ENCODE data around the gene GOLPH3.
"Not testable (repeated sequence)": the region's sequence is repeated elsewhere in the genome, so short reads cannot be mapped to it uniquely, and the experiment has no call there.

GOLPH3 gene

DNA sequence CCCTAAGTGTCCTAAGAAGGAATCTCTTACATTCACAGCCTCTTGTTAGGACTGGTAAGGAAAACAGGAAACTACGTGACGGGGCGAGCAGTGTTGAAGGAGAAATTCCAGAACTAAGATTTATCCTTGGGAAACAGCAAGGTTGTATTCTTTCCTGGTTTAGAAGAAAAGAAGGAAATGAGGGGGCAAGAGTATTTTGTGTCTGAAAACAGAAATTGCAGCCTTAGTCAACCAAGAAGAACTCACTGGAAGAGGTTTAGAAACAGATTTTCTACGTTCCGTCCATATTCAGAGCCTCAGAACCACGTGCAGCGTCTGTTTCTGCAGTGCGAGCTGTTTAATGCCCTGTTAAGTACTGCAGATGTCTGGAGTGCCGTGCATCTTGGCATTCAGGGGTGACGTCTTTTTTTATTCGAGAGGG, 75.2 kb downstream of the GOLPH3 start:
- no peak for DNase-seq (ENCODE audit: low read depth)

DNA sequence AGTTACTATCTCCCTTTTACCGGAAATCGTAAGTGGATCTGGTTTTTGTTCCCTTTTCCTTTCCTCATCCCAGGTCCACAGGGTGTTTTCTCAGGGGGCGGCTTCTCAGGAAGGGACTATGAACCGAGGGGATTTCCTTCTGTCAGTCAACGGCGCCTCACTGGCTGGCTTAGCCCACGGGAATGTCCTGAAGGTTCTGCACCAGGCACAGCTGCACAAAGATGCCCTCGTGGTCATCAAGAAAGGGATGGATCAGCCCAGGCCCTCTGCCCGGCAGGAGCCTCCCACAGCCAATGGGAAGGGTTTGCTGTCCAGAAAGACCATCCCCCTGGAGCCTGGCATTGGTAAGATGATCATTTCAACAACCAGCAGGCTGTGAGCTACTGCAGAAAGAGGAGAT, 75.8 kb downstream of the GOLPH3 start:
- DNase-seq (ENCODE audit: low read depth), result peak; percentile 22

DNA sequence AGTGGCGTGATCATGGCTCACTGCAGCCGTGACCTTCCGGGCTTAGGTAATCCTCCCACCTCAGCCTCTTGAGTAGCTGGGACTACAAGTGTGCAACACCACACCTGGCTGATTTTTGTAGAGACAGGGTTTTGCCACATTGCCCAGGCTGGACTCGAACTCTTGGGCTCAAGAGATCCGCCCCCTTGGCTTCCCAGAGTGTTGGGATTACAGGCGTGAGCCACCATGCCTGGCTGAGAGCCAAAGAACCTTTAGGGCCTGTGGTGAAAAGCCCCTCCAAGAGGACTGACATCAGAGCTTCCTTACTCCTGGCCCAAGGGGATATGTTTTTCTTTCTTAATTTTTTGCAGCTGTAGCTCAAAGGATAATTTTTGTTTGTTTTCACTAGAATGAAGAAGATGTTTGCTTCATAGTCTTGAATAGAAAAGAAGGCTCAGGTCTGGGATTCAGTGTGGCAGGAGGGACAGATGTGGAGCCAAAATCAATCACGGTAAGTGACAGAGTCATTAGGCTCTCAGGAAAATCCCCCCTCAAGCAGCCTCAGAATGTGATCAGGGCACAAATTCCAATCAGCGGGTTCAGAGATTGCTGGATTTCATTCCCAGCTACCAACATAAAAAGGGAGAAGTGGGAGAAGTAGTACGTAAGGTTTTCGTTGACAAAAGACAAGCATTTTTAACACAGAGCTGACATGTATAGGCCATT, 77.1 kb downstream of the GOLPH3 start:
- no peak for DNase-seq (ENCODE audit: low read depth)

DNA sequence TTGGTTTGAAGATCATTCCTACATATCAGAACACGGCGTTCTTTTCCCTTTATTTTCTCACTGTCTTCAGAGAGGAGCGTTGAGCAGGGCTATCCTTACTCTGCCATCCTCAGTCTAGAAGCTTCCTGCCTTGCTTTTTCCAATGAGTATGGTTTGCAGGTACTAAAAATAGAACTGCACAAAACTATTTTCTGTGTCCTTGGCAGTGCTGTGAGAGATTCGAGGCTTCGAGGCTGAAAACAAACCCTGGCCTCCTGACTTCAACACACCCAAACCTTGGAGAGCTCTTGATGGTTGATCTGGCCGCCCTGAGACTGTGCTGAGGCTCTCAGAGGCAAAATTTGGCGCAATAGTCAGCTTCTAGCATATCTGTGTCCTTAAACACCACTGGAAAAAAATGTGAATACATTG, 78.9 kb downstream of the GOLPH3 start:
- no peak for DNase-seq (ENCODE audit: low read depth)

DNA sequence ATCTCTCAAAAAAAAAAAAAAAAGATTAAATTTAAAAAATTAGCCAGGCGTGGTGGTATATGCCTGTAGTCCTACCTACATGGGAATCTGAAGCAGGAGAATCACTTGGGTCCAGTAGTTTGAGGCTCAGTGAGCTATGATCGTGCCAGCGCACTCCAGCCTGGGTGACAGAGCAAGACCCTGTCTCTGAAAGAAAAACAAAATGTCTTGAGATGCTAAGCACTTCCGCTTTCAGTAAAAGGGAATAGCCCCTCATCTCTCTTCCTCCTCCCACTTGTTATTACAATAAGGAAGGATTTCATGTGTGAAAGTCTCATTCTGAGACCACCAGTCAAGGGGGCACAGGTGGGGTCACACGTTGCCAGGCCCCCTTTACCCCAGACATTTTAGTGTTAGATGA, 79.4 kb downstream of the GOLPH3 start:
- DNase-seq (ENCODE audit: low read depth), result no peak

DNA sequence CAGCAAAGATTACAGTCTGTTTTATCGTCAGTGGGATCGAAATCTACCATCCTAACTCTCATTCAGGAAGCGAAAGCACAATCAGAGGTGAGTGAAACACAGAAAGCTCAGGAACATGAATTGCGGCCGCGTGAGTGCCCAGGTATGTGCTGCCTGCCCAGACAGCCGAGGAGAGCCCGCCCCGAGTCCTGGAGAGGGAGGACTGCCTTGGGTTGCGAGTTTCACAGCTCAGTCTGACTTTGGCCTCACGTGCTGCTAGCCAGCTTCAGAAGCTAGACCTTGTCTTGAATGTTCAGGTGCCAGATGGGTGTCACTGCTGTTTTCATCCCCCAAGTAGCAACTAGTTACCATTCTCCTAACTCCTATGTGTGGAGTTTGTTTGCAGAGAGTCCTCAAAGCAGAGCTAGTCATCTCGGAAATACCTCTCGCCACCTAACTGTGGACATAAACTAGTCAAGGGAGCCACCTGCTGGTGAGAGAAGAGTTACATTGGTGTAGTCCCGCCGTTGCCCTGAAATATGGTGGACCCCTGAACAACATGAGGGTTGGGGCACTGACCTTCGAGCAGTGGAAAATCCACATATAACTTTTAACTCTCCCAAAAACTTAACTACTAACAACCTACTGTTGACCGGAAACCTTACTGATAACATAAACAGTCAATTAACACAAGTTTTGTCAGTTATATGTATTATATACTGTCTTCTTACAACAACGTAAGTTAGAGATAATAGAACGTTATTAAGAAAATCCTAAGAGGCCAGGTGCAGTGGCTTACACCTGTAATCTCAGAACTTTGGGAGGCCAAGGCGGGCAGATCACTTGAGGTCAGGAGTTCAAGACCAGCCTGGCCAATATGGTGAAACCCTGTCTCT, 80.9 kb downstream of the GOLPH3 start:
- peak; percentile 77 for DNase-seq (ENCODE audit: low read depth)

DNA sequence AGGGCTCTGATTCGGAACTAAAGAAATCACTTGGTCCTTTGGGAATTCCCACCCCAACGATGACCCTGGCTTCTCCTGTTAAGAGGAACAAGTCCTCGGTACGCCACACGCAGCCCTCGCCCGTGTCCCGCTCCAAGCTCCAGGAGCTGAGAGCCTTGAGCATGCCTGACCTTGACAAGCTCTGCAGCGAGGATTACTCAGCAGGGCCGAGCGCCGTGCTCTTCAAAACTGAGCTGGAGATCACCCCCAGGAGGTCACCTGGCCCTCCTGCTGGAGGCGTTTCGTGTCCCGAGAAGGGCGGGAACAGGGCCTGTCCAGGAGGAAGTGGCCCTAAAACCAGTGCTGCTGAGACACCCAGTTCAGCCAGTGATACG, 83.4 kb downstream of the GOLPH3 start:
- DNase-seq (ENCODE audit: low read depth), result no peak

DNA sequence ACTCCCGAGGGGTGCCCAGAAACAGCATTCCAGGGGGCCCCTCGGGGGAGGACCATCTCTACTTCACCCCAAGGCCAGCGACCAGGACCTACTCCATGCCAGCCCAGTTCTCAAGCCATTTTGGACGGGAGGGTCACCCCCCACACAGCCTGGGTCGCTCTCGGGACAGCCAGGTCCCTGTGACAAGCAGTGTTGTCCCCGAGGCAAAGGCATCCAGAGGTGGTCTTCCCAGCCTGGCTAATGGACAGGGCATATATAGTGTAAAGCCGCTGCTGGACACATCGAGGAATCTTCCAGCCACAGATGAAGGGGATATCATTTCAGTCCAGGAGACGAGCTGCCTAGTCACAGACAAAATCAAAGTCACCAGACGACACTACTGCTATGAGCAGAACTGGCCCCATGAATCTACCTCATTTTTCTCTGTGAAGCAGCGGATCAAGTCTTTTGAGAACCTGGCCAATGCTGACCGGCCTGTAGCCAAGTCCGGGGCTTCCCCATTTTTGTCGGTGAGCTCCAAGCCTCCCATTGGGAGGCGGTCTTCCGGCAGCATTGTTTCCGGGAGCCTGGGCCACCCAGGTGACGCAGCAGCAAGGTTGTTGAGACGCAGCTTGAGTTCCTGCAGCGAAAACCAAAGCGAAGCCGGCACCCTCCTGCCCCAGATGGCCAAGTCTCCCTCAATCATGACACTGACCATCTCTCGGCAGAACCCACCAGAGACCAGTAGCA, 83.9 kb downstream of the GOLPH3 start:
- DNase-seq (ENCODE audit: low read depth), result no peak

DNA sequence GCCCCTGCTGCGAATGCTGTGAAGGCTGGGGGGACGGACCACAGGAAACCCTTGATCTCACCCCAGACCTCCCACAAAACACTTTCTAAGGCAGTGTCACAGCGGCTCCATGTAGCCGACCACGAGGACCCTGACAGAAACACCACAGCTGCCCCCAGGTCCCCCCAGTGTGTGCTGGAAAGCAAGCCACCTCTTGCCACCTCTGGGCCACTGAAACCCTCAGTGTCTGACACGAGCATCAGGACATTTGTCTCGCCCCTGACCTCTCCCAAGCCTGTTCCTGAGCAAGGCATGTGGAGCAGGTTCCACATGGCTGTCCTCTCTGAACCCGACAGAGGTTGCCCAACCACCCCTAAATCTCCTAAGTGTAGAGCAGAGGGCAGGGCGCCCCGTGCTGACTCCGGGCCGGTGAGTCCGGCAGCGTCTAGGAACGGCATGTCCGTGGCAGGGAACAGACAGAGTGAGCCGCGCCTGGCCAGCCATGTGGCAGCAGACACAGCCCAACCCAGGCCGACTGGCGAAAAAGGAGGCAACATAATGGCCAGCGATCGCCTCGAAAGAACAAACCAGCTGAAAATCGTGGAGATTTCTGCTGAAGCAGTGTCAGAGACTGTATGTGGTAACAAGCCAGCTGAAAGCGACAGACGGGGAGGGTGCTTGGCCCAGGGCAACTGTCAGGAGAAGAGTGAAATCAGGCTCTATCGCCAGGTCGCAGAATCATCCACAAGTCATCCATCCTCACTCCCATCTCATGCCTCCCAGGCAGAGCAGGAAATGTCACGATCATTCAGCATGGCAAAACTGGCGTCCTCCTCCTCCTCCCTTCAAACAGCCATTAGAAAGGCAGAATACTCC, 84.7 kb downstream of the GOLPH3 start:
- DNase-seq (ENCODE audit: low read depth), result no peak

DNA sequence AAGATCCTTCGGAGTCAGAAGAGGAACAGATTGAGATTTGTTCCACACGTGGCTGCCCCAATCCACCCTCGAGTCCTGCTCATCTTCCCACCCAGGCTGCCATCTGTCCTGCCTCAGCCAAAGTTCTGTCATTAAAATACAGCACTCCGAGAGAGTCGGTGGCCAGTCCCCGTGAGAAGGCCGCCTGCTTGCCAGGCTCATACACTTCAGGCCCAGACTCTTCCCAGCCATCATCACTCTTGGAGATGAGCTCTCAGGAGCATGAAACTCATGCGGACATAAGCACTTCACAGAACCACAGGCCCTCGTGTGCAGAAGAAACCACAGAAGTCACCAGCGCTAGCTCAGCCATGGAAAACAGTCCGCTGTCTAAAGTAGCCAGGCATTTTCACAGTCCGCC, 85.9 kb downstream of the GOLPH3 start:
- DNase-seq (ENCODE audit: low read depth), result no peak

DNA sequence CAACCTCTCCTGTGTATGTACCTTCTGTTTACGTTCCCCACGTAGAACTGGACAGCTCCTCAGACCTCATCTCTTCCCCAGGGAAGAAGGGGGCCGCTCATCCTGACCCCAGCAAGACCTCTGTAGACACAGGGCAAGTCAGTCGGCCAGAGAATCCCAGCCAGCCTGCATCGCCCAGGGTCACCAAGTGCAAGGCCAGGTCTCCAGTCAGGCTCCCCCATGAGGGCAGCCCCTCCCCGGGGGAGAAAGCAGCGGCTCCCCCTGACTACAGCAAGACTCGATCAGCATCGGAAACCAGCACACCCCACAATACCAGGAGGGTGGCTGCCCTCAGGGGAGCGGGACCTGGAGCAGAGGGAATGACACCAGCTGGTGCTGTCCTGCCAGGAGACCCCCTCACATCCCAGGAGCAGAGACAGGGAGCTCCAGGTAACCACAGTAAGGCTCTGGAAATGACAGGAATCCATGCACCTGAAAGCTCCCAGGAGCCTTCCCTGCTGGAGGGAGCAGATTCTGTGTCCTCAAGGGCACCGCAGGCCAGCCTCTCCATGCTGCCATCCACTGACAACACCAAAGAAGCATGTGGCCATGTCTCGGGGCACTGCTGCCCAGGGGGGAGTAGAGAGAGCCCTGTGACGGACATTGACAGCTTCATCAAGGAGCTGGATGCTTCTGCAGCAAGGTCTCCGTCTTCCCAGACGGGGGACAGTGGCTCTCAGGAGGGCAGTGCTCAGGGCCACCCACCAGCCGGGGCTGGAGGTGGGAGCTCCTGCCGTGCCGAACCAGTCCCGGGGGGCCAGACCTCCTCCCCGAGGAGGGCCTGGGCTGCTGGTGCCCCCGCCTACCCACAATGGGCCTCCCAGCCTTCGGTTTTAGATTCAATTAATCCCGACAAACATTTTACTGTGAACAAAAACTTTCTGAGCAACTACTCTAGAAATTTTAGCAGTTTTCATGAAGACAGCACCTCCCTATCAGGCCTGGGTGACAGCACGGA, 86.7 kb downstream of the GOLPH3 start:
- no peak for DNase-seq (ENCODE audit: low read depth)

DNA sequence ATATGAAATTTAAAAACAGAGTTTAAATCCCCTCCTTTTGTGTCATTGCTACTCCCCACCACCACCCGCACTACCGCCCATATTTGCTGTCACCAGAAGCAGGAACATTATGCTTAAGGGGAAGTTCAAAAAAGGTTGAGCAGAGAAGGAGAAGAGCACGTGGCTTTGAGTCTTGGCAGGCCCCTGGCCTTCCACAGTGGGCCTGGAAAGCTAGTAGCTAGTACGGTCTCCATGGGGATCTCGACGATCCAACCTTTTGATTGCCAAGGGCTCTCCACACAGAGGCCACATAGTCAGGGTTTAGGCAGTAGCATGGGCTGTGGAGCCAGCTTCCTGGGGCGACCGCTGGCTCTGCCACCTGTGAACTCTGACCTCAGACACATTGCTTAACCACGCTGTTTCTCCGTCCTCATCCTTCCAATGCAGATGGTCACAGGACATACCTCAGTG, 90.1 kb downstream of the GOLPH3 start:
- no peak for DNase-seq (ENCODE audit: low read depth)

DNA sequence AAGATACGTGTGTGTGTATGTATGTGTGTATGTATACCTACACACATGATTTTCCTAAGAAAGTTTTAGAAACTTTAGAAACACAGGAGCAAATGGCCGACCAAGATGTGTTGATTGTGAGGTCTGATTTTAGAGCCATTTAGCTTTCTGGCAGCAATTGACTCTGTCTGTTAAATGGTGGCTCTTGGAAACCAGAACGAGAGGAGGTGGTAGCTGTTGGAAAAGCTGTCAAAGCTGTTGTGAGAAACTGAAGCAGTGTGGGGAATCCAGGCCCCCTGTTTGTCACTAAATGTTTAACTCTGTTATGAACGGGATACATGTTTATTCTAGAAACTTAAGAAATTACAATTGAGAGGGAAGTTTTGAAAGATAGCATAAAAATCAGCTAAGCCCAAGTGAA, 91.4 kb downstream of the GOLPH3 start:
- no peak for DNase-seq (ENCODE audit: low read depth)

DNA sequence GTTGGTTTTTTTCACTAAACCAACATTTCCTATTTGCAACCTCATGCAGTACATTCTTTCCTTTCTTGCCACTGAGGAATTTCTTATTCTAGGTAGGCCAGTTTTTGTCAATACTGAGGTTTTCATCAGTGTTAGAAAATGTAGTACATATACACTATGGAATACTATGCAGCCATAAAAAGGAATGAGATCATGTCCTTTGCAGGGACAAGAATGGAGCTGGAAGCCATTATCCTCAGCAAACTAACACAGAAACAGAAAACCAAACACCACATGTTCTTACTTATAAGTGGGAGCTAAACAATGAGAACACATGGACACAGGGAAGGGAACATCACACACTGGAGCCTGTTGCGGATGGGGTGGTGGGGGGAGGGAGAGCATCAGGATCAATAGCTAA, 93.6 kb downstream of the GOLPH3 start:
- DNase-seq (ENCODE audit: low read depth), result not testable (repeated sequence)

DNA sequence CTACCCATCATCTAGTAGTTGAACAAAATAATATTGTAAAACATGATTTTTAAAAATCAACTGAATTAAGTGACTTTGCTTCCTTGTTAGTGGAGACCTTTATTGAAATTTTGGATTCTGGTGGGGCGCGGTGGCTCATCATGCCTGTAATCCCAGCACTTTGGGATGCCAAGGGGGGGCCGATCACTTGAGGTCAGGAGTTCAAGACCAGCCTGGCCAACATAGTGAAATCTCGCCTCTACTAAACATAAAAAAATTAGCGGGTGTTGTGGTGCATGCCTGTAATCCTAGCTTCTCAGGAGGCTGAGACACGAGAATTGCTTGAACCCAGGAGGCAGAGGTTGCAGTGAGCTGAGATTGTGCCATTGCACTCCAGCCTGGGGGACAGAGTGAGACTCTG, 95.3 kb downstream of the GOLPH3 start:
- not testable (repeated sequence) for DNase-seq (ENCODE audit: low read depth)

DNA sequence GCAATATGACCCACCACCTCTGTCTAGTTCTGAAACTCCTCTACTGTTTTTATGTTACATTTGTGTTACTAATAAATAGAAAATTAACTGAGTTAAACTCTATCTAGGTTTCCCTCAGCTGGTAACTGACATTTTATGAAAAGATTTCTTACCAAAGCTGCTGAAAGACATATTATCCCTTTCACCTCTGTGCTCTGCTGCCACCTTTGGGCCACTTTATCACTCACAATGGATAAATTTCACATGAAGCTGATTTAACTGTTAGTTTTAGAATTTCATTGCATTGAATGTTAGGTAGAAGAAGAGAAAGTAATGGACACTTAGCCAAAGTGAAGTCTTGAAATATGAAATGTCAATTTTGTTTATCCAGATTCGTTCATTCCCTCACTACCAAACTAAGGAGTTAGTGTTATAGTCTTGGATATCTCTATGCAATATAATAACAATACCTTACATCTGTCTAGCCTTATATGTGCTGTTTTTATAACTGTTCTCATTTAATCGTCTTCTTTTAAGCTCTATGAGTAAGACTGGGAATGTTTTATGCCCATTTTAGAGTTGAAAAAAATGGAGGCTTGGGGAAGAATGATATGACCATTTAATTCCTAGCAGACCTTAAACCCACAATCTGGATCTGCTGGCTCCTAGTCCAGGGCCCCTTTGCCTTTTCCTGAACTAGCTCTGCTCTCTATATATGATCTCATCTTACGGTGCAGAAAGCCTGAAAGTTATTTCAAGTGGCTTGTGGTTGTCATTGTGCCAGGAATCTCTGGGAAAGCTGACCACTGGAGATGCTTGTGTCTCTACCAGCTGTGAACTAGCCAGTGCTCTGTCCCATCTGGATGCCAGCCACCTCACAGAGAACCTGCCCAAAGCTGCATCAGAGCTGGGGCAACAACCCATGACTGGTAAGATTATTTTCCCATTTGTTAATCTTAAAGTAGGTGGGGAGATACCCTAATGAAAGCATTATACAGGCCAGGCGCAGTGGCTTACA, 97.1 kb downstream of the GOLPH3 start:
- peak; percentile 63 for DNase-seq (ENCODE audit: low read depth)
